GM12878 (cell line): ENCODE data around the gene ADAMTSL1.

Experiments
- EZH2 ChIP-seq: IDR thresholded peaks from 2 replicates; pipeline ENCODE4 v1.6.1; 2012; ENCODE audit warnings: low read depth, mild to moderate bottlenecking, control low read depth, inconsistent platforms, low read length, borderline replicate concordance; ENCODE audit not compliant: control insufficient read depth
- RAD21 ChIP-seq: IDR thresholded peaks from 2 replicates; pipeline ENCODE4 v1.6.1; 2011; ENCODE audit warnings: mild to moderate bottlenecking, low read depth, low read length, moderate library complexity; ENCODE audit not compliant: insufficient read depth
- SIX5 ChIP-seq: IDR thresholded peaks from 2 replicates; pipeline ENCODE4 v1.6.1; 2011; ENCODE audit warnings: mild to moderate bottlenecking, low read depth, low read length, moderate library complexity; ENCODE audit not compliant: severe bottlenecking
- TF ChIP-seq, protein P1 (sequence below), 3 experiments: IDR thresholded peaks in 2 of 3; conservative IDR thresholded peaks in 1 of 3; 2 replicates each; pipeline ENCODE4 v1.5.1; 2011; ENCODE audit warnings: low read depth in 3 of 3, low read length in 3 of 3, mild to moderate bottlenecking in 3 of 3, control low read depth in 2 of 3, moderate library complexity in 2 of 3, inconsistent platforms in 1 of 3, mixed read lengths in 1 of 3; ENCODE audit not compliant: control insufficient read depth in 2 of 3, insufficient read depth in 1 of 3; ENCODE audit errors: extremely low read depth in 1 of 3
- TF ChIP-seq, protein P2 (sequence below): fragments of 450-650 bp; IDR thresholded peaks from 2 replicates; pipeline ENCODE4 v1.6.1; 2016; ENCODE audit warnings: mild to moderate bottlenecking
- TF ChIP-seq, protein P3 (sequence below): fragments of 450-650 bp; IDR thresholded peaks from 2 replicates; pipeline ENCODE4 v1.6.1; 2016; ENCODE audit warnings: mild to moderate bottlenecking, moderate library complexity, borderline replicate concordance

DNA sequence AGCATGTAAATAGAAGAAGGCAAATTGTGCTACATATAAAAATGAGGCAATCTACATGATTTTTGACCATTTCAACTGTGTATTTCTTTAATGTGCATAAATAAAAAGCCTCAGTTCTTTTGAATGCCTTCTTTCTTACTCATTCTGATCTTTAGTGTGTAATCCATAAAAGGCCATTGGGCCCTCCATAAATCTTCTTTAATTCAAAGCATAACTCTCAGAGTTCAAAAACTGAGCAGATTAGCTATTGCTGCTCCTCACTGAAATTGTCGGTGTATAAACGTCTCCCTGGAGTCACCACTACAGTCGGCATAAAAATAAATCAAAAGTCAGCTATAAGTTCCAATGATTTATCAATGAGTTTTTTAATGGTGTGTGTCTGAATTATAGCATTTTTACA, 45.3 kb upstream of the ADAMTSL1 start:
- TF ChIP-seq SIX5 (no peak), RAD21 (no peak), EZH2 (no peak)
- TF ChIP-seq, protein P1, sequence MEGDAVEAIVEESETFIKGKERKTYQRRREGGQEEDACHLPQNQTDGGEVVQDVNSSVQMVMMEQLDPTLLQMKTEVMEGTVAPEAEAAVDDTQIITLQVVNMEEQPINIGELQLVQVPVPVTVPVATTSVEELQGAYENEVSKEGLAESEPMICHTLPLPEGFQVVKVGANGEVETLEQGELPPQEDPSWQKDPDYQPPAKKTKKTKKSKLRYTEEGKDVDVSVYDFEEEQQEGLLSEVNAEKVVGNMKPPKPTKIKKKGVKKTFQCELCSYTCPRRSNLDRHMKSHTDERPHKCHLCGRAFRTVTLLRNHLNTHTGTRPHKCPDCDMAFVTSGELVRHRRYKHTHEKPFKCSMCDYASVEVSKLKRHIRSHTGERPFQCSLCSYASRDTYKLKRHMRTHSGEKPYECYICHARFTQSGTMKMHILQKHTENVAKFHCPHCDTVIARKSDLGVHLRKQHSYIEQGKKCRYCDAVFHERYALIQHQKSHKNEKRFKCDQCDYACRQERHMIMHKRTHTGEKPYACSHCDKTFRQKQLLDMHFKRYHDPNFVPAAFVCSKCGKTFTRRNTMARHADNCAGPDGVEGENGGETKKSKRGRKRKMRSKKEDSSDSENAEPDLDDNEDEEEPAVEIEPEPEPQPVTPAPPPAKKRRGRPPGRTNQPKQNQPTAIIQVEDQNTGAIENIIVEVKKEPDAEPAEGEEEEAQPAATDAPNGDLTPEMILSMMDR (IDR thresholded peaks at IDR 0.05 in 2 of 3, conservative IDR thresholded peaks at IDR 0.05 in 1 of 3; ENCODE audit: control insufficient read depth in 2 of 3, extremely low read depth in 1 of 3, insufficient read depth in 1 of 3, low read depth in 3 of 3, low read length in 3 of 3) = no peak
- TF ChIP-seq, protein P2, sequence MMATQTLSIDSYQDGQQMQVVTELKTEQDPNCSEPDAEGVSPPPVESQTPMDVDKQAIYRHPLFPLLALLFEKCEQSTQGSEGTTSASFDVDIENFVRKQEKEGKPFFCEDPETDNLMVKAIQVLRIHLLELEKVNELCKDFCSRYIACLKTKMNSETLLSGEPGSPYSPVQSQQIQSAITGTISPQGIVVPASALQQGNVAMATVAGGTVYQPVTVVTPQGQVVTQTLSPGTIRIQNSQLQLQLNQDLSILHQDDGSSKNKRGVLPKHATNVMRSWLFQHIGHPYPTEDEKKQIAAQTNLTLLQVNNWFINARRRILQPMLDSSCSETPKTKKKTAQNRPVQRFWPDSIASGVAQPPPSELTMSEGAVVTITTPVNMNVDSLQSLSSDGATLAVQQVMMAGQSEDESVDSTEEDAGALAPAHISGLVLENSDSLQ = no peak
- TF ChIP-seq, protein P3, sequence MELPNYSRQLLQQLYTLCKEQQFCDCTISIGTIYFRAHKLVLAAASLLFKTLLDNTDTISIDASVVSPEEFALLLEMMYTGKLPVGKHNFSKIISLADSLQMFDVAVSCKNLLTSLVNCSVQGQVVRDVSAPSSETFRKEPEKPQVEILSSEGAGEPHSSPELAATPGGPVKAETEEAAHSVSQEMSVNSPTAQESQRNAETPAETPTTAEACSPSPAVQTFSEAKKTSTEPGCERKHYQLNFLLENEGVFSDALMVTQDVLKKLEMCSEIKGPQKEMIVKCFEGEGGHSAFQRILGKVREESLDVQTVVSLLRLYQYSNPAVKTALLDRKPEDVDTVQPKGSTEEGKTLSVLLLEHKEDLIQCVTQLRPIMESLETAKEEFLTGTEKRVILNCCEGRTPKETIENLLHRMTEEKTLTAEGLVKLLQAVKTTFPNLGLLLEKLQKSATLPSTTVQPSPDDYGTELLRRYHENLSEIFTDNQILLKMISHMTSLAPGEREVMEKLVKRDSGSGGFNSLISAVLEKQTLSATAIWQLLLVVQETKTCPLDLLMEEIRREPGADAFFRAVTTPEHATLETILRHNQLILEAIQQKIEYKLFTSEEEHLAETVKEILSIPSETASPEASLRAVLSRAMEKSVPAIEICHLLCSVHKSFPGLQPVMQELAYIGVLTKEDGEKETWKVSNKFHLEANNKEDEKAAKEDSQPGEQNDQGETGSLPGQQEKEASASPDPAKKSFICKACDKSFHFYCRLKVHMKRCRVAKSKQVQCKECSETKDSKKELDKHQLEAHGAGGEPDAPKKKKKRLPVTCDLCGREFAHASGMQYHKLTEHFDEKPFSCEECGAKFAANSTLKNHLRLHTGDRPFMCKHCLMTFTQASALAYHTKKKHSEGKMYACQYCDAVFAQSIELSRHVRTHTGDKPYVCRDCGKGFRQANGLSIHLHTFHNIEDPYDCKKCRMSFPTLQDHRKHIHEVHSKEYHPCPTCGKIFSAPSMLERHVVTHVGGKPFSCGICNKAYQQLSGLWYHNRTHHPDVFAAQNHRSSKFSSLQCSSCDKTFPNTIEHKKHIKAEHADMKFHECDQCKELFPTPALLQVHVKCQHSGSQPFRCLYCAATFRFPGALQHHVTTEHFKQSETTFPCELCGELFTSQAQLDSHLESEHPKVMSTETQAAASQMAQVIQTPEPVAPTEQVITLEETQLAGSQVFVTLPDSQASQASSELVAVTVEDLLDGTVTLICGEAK = no peak
